SHP77 (cell line): Measurements from ENCODE around the gene NFILZ.
A peak's percentile ranks its signal among the peaks of the same experiment; 100 is the strongest.
"Not testable (repeated sequence)": the region's sequence is repeated elsewhere in the genome, so short reads cannot be mapped to it uniquely, and the experiment has no call there.

Source experiments
- DNase-seq, 2 experiments: peaks; one replicate each; lab custom pipeline; 2025; lab: John Stamatoyannopoulos, UW

The NFILZ gene

GRCh38 chr19:8611391-8611876 lies 19.0 kb upstream of the NFILZ start:
- no peak for DNase-seq

- DNase-seq = no peak
Observed at GRCh38 chr19:8611877-8612806, 18.3 kb upstream of the NFILZ start.

- no peak for DNase-seq
Observed at GRCh38 chr19:8612807-8613171, 17.6 kb upstream of the NFILZ start.

- no peak for DNase-seq
Observed at GRCh38 chr19:8614455-8614854, 16.0 kb upstream of the NFILZ start.

- no peak for DNase-seq
Observed at GRCh38 chr19:8615024-8615423, 15.4 kb upstream of the NFILZ start.

- peak in 1 of 2 experiments; percentile 32 for DNase-seq
Observed at GRCh38 chr19:8615813-8616596, 14.4 kb upstream of the NFILZ start.

- DNase-seq = no peak
Observed at GRCh38 chr19:8616861-8617260, 13.6 kb upstream of the NFILZ start.

GRCh38 chr19:8617325-8617724 lies 13.1 kb upstream of the NFILZ start:
- not testable (repeated sequence) for DNase-seq

- DNase-seq = no peak
Observed at GRCh38 chr19:8617984-8618383, 12.4 kb upstream of the NFILZ start.

- no peak for DNase-seq
Observed at GRCh38 chr19:8618751-8619150, 11.7 kb upstream of the NFILZ start.

GRCh38 chr19:8622886-8623285 lies 7.5 kb upstream of the NFILZ start:
- DNase-seq = not testable (repeated sequence)

GRCh38 chr19:8626842-8627241 lies 3.6 kb upstream of the NFILZ start:
- DNase-seq = no peak

- DNase-seq = no peak
Observed at GRCh38 chr19:8629184-8629583, 1.2 kb upstream of the NFILZ start.

- no peak for DNase-seq
Observed at GRCh38 chr19:8630796-8631424, 477 bp downstream of the NFILZ start.

- DNase-seq = no peak
Observed at GRCh38 chr19:8631425-8631819, 989 bp downstream of the NFILZ start.

- DNase-seq = no peak
Observed at GRCh38 chr19:8635422-8635821, 5.0 kb downstream of the NFILZ start.

- DNase-seq = not testable (repeated sequence)
Observed at GRCh38 chr19:8637070-8637469, 6.6 kb downstream of the NFILZ start.

- no peak for DNase-seq
Observed at GRCh38 chr19:8638078-8638619, 7.7 kb downstream of the NFILZ start.

- no peak for DNase-seq
Observed at GRCh38 chr19:8639821-8640401, 9.5 kb downstream of the NFILZ start.

- no peak for DNase-seq
Observed at GRCh38 chr19:8640402-8641004, 10.1 kb downstream of the NFILZ start.

GRCh38 chr19:8641221-8641907 lies 10.9 kb downstream of the NFILZ start:
- DNase-seq = no peak
